ENCODE measurements around the gene MAP4K2.

DNA sequence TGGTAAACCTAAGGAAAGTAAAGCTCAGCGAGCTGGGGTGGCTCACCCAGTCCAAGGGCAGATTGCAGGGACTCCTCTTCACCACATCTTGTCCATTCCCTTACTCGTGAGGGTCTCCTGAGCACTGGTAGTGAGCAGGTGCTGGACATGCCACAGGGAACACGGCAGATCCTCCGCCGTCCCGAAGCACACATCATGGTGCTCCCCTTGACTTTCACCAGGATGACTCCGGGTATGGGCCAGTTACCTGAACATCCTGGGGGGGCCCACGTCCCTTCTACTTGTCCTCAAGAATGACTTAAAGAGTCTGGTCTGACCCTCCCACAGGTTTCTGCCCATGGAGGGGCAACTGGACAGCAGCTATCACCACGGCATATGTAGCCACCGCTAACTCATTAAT lies 16.7 kb downstream of the MAP4K2 start:
- TF ChIP-seq CTCF (conservative IDR thresholded peaks at IDR 0.05): no peak
- TF ChIP-seq ZFX (IDR thresholded peaks at IDR 0.05): no peak

Data from C4-2B (cell line).